Sigmoid colon (tissue), 7 donors: ENCODE results near the gene TMEM144. TPM values are rescaled to one million over a fixed set of nuclear protein-coding genes. Genes with fewer than 3 reads are reported as not detected.

Source experiments
- DNase-seq: peaks from one replicate; pipeline ENCODE4 v3.0.0-alpha.2; 2019
- H3K27ac ChIP-seq, 4 donors: fragments of 200-600 bp; sonication (generic); one replicate each; pipeline ENCODE4 v1.5.1; 2016 to 2019; ENCODE audit warnings: mild to moderate bottlenecking in 1 of 4
- H3K27me3 ChIP-seq, 3 donors: fragments of 200-600 bp; sonication (generic); one replicate each; pipeline ENCODE4 v1.5.1; 2019; ENCODE audit warnings: mild to moderate bottlenecking in 1 of 3
- H3K36me3 ChIP-seq, 4 donors: fragments of 200-600 bp; sonication (generic); one replicate each; pipeline ENCODE4 v1.5.1; 2016 to 2019
- H3K4me1 ChIP-seq, 4 donors: fragments of 200-600 bp; sonication (generic); one replicate each; pipeline ENCODE4 v1.5.1; 2017 to 2019
- H3K4me3 ChIP-seq, 4 donors: fragments of 200-600 bp; sonication (generic); one replicate each; pipeline ENCODE4 v1.5.1; 2017 to 2019; ENCODE audit warnings: mild to moderate bottlenecking in 2 of 4, moderate library complexity in 1 of 4
- H3K9me3 ChIP-seq, 4 donors: fragments of 200-600 bp in 3 of 4; sonication (generic) in 3 of 4; one replicate each; pipeline versions ENCODE4 v1.5.1 to v1.6.1; 2013 to 2019
- EP300 ChIP-seq, 4 donors: sonication (generic); formaldehyde crosslinking; IDR thresholded peaks; one replicate each; pipeline ENCODE4 v1.6.1; 2017; ENCODE audit warnings: antibody characterized with exemption in 4 of 4
- POLR2A ChIP-seq, 2 donors: fragments of 450-650 bp; IDR thresholded peaks; one replicate each; pipeline ENCODE4 v1.6.1; 2016; ENCODE audit warnings: antibody characterized with exemption in 2 of 2, mild to moderate bottlenecking in 2 of 2, moderate library complexity in 2 of 2
- POLR2AphosphoS5 ChIP-seq, 4 donors: sonication (generic); formaldehyde crosslinking; IDR thresholded peaks; one replicate each; pipeline ENCODE4 v1.6.1; 2017; ENCODE audit warnings: antibody characterized with exemption in 4 of 4
- WGBS, 2 donors: extraction: QIAGEN DNeasy Blood & Tissue Kit; methylation state at CpG; one replicate each; pipeline ENCODE4 v1.1.7; 2013; 5-methylcytosine and 5-hydroxymethylcytosine counted together
- intact Hi-C: fragments of 100-400 bp; cut with DNase I; formaldehyde crosslinking; loops from one replicate; pipeline ENCODE4 v1.15.1; 2023
- polyA plus RNA-seq, 3 donors: library from polyadenylated mRNA; stranded (reverse); fragments of 200-250 nt; gene quantifications; one replicate each; pipeline ENCODE4 v1.2.3, GENCODE V29; 2013
- total RNA-seq, 4 donors: library from RNA; depleted of rRNA; stranded (reverse); fragments of >200 nt; gene quantifications; one replicate each; pipeline ENCODE4 v1.1.0, GENCODE V29; 2016
- TF ChIP-seq, protein P1 (sequence below), 4 experiments: fragments of 450-650 bp in 3 of 4; fragments of 200-600 bp in 1 of 4; IDR thresholded peaks; one replicate each; pipeline ENCODE4 v1.5.1; 2016 to 2019; ENCODE audit warnings: antibody characterized with exemption in 4 of 4, mild to moderate bottlenecking in 3 of 4, moderate library complexity in 2 of 4
- donor health status: healthy with polysubstance abuse.
- donor health status: Bipolar disorder and iron deficiency.
- donor health status: healthy.

TMEM144 gene
- total and polyA plus RNA-seq, 7 donors, result 3.5 to 12.1 (median 6.4) TPM

DNA sequence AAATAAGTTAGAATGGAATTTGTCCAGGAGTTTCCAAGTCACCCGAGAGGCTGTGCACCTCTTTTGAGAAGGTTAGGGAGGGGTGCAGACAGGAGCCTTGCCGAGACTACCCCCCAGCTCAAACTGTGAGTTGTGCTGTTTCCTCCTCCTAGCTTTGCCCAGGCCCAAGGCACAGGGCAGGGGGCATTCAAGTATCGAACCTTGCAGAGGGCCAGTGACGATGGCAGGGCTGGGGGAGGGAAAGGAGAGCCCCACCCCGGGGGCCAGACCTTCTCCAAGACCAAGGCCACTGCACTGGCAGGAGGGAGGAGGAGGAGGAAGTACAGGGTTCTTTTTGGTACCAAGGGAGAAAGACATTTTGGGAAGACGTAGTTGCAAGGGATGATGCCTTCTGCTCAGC lies 80.6 kb downstream of the TMEM144 start:
- Histone ChIP-seq H3K36me3 (no peaks in the 10 kb centered on the region), H3K27ac (no peak overlapping the region), H3K4me1 (no peaks in the 10 kb centered on the region), H3K9me3 (peaks cover 0 to 7% (median 0%) of the 10 kb centered on the region in 4 donors), H3K27me3 (no peaks in the 10 kb centered on the region), H3K4me3 (no peak overlapping the region)
- intact Hi-C loops, result no loop called here
- no peak for DNase-seq
- no peak for TF ChIP-seq POLR2AphosphoS5 (IDR thresholded peaks at IDR 0.05)
- TF ChIP-seq, protein P1, sequence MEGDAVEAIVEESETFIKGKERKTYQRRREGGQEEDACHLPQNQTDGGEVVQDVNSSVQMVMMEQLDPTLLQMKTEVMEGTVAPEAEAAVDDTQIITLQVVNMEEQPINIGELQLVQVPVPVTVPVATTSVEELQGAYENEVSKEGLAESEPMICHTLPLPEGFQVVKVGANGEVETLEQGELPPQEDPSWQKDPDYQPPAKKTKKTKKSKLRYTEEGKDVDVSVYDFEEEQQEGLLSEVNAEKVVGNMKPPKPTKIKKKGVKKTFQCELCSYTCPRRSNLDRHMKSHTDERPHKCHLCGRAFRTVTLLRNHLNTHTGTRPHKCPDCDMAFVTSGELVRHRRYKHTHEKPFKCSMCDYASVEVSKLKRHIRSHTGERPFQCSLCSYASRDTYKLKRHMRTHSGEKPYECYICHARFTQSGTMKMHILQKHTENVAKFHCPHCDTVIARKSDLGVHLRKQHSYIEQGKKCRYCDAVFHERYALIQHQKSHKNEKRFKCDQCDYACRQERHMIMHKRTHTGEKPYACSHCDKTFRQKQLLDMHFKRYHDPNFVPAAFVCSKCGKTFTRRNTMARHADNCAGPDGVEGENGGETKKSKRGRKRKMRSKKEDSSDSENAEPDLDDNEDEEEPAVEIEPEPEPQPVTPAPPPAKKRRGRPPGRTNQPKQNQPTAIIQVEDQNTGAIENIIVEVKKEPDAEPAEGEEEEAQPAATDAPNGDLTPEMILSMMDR (IDR thresholded peaks at IDR 0.05), result no peak
- TF ChIP-seq EP300 (IDR thresholded peaks at IDR 0.05), result no peak
- no peak for TF ChIP-seq POLR2A (IDR thresholded peaks at IDR 0.05)
- WGBS, 2 donors, result 84 to 87% methylated on average over 6 of the region's 6 CpGs

DNA sequence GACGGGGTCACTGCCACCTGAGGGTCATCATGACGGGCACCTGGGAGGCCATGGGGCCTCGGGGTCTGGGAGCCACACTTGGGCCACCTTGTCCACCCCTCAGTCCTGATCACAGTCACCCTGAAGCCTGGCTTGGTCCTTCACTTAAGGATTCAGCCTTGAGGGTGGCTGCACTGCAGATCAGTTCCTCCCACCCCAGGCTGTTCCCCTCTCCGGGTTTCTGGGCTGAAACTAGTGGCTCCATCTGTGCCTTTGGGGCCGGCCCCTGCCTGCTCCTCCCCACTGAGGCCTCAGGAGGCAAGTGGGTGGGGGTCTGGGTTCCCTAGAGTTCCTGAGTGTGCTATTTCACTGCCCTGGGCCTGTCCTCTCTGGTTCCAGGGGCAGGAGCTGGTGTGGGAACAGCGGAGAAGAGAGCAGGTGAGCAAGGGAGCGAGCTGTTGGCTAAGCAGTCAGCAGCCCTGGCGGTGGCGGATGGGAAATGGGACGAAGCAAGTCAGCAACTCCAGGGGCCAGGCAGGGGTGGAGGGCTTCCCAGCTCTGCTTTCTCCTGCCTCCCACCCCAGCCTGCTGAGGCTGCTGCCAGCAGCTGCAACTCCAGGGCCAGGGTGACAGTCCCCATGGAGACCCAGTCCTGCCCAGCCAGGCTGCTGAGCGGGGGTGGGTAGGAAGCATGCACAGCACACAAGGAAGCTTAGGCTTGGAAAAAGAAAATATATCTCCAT lies 81.2 kb downstream of the TMEM144 start:
- peaks cover 0 to 7% (median 0%) of the 10 kb centered on the region in 4 donors for H3K9me3 ChIP-seq
- 86% methylated on average over 11 of the region's 11 CpGs for whole genome bisulfite sequencing, 2 donors
- TF ChIP-seq POLR2AphosphoS5 (IDR thresholded peaks at IDR 0.05) (no peak), POLR2A (IDR thresholded peaks at IDR 0.05) (no peak), EP300 (IDR thresholded peaks at IDR 0.05) (no peak)
- TF ChIP-seq, protein P1 (IDR thresholded peaks at IDR 0.05), result no peak
- H3K27ac ChIP-seq, result no peak overlapping the region
- no peaks in the 10 kb centered on the region for H3K36me3 ChIP-seq
- no peak for DNase-seq
- H3K4me3 ChIP-seq, result no peak overlapping the region
- no peaks in the 10 kb centered on the region for H3K27me3 ChIP-seq
- intact Hi-C loops, result no loop called here
- no peaks in the 10 kb centered on the region for H3K4me1 ChIP-seq

DNA sequence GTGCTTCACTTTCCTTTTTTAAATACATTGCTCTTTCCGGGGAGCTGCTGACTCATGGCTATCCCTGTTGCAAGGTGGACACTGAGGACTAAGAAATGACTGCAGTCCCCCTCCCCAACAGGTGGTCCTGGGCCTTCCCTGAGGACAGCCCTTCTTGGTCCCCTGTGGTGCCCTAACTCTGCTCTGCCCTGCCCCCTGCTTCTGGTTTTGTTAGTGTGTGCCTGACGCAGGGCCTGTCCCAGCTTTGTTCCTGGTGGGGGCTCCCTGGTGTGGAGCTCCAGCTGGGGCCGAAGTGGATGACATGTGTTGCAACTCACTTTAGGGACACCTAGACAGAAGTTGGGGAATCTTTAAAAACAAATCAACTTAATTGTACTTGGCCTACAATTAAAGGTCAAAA lies 81.9 kb downstream of the TMEM144 start:
- Histone ChIP-seq H3K36me3 (no peaks in the 10 kb centered on the region), H3K9me3 (peaks cover 0 to 7% (median 0%) of the 10 kb centered on the region in 4 donors), H3K4me1 (no peaks in the 10 kb centered on the region), H3K27me3 (no peaks in the 10 kb centered on the region), H3K4me3 (no peak overlapping the region), H3K27ac (no peak overlapping the region)
- 89 to 90% methylated on average over 3 of the region's 3 CpGs for WGBS, 2 donors
- TF ChIP-seq POLR2A (IDR thresholded peaks at IDR 0.05) (no peak), POLR2AphosphoS5 (IDR thresholded peaks at IDR 0.05) (no peak), EP300 (IDR thresholded peaks at IDR 0.05) (no peak)
- TF ChIP-seq, protein P1 (IDR thresholded peaks at IDR 0.05), result no peak
- intact Hi-C loops, result no loop called here
- DNase-seq, result no peak

DNA sequence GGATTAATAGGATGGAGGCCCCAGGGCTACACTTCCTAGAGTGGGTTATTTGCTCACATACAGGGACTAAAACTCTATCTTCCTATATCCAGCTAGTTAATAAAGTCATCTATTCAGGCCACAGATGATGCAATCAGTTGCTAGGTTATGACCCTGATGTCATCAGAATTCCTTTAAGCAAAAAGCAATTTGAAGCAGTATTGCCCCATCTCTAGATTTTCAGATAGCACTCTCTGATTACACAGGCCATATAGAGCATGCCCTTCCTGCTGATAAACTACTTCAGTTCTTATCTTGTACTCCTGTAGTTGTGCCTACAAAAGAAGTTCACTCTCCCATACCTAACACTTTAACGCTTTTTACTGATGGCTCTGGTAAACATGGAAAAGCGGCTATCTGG lies 84.8 kb downstream of the TMEM144 start:
- Histone ChIP-seq H3K9me3 (peaks cover 0 to 7% (median 0%) of the 10 kb centered on the region in 4 donors), H3K27ac (no peak overlapping the region), H3K4me1 (peaks cover 0 to 6% (median 0%) of the 10 kb centered on the region in 4 donors), H3K4me3 (no peak overlapping the region), H3K36me3 (no peaks in the 10 kb centered on the region), H3K27me3 (no peaks in the 10 kb centered on the region)
- no peak for DNase-seq
- WGBS, 2 donors, result 77 to 86% methylated on average over 2 of the region's 2 CpGs
- TF ChIP-seq POLR2AphosphoS5 (IDR thresholded peaks at IDR 0.05) (no peak), POLR2A (IDR thresholded peaks at IDR 0.05) (no peak), EP300 (IDR thresholded peaks at IDR 0.05) (no peak)
- TF ChIP-seq, protein P1 (IDR thresholded peaks at IDR 0.05), result no peak
- intact Hi-C loops, result no loop called here
